ENCODE data around the gene SUPT3H. TPM values are rescaled to one million over a fixed set of nuclear protein-coding genes. Genes with fewer than 3 reads are reported as not detected.

Gene SUPT3H
- total RNA-seq, 3 donors from 2014 or later = 3.0 to 8.1 (median 3.5) TPM

DNA sequence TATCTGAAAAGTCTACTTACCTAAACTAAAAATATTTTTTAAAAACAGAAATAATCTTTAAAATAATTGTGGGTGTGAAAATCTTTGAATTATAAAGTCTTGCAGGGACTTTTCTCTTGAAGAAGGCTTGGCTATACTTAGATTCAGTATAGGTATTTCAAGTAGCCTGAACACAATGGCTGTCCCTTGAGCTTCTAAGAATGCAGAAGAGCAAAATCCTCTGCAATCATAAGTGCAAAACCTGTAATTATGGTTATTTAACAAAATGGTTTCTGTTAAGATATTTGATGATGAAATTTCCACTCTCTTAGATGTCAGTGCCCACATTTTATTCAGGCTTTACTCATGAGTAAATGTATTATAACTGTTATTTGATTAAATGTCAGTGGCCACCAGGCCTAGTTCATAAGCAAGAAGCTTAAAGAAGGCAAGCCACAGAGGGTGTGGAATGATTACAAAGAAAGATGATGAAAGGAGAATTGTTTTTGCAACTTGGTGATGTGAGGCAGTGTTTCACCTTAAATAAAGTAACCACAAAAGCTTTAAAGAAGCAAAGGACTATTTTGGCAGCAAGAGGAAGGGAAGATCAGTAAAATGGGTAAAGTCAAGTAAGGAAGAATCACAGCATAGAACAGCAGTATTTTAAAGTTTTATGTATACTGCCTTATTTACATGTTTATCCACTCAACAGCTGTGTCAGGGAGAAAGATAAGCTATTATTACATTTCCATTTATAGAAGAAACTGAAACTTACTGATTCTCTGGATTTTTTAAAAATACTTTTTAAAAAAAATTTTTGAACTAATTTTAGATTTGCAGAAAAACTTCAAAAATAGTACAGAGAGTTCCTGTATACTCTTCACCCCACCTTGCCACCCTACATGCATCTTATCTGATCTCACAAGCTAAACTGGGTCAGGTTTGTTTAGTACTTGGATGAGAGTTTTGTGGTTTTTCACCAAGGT, 400.8 kb downstream of the SUPT3H start:
- no peaks in the 10 kb centered on the region for H3K4me1 ChIP-seq (ENCODE audit: low read depth)
- DNase-seq (peak in 1 of 3 donors; percentile 3), ATAC-seq (no peak)
- intact Hi-C loops (cut with DNase I, micrococcal nuclease) = no loop called here
- H3K4me3 ChIP-seq = no peak overlapping the region
- H3K36me3 ChIP-seq (ENCODE audit: low read depth) = no peaks in the 10 kb centered on the region
- TF ChIP-seq, protein P1, sequence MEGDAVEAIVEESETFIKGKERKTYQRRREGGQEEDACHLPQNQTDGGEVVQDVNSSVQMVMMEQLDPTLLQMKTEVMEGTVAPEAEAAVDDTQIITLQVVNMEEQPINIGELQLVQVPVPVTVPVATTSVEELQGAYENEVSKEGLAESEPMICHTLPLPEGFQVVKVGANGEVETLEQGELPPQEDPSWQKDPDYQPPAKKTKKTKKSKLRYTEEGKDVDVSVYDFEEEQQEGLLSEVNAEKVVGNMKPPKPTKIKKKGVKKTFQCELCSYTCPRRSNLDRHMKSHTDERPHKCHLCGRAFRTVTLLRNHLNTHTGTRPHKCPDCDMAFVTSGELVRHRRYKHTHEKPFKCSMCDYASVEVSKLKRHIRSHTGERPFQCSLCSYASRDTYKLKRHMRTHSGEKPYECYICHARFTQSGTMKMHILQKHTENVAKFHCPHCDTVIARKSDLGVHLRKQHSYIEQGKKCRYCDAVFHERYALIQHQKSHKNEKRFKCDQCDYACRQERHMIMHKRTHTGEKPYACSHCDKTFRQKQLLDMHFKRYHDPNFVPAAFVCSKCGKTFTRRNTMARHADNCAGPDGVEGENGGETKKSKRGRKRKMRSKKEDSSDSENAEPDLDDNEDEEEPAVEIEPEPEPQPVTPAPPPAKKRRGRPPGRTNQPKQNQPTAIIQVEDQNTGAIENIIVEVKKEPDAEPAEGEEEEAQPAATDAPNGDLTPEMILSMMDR (IDR thresholded peaks at IDR 0.05) = no peak
- H3K9me3 ChIP-seq = peaks cover 12% of the 10 kb centered on the region

DNA sequence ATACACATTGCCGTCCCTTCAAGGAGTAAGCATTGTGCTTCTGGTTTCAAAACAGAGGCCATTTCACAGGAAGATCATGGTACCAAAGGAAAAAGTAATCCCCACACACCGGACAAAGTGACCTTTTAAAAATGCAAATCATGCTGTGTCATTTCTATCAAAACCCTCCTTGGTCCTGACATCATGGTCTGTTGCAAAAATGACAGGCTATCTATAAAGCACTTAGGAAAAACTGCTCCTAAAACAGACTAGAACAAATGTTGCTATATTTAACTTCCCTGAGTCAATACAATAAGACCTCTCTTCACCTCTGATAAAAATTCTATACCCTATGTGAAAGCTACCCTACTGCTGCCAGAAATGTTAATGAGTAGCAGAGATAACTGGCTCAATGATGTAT, 403.2 kb downstream of the SUPT3H start:
- intact Hi-C loops (cut with DNase I, micrococcal nuclease) = no loop called here
- H3K4me3 ChIP-seq = no peak overlapping the region
- TF ChIP-seq, protein P1 (IDR thresholded peaks at IDR 0.05) = no peak
- H3K4me1 ChIP-seq (ENCODE audit: low read depth) = no peaks in the 10 kb centered on the region
- H3K36me3 ChIP-seq (ENCODE audit: low read depth) = no peaks in the 10 kb centered on the region
- DNase-seq (no peak), ATAC-seq (no peak)
- H3K9me3 ChIP-seq = peaks cover 12% of the 10 kb centered on the region

DNA sequence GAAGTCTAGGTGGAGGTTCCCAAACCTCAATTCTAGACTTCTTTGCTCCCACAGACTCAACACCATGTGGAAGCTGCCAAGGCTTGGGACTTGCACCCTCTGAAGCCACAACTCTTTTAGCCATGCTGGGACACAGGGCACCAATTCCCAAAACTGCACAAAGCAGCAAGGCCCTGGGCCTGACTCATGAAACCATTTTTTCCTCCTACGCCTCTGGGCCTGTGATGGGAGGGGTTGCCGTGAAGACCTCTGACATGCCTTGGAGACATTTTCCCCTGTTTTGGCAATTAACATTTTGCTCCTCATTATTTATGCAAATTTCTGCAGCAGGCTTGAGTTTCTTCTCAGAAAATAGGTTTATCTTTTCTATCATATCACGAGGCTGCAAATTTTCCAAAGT, 405.0 kb downstream of the SUPT3H start:
- intact Hi-C loops (cut with DNase I, micrococcal nuclease) = no loop called here
- TF ChIP-seq, protein P1 (IDR thresholded peaks at IDR 0.05) = no peak
- ATAC-seq (no peak), DNase-seq (no peak)
- Histone ChIP-seq H3K4me3 (no peak overlapping the region), H3K9me3 (peaks cover 12% of the 10 kb centered on the region), H3K36me3 (ENCODE audit: low read depth) (no peaks in the 10 kb centered on the region), H3K4me1 (ENCODE audit: low read depth) (no peaks in the 10 kb centered on the region)

DNA sequence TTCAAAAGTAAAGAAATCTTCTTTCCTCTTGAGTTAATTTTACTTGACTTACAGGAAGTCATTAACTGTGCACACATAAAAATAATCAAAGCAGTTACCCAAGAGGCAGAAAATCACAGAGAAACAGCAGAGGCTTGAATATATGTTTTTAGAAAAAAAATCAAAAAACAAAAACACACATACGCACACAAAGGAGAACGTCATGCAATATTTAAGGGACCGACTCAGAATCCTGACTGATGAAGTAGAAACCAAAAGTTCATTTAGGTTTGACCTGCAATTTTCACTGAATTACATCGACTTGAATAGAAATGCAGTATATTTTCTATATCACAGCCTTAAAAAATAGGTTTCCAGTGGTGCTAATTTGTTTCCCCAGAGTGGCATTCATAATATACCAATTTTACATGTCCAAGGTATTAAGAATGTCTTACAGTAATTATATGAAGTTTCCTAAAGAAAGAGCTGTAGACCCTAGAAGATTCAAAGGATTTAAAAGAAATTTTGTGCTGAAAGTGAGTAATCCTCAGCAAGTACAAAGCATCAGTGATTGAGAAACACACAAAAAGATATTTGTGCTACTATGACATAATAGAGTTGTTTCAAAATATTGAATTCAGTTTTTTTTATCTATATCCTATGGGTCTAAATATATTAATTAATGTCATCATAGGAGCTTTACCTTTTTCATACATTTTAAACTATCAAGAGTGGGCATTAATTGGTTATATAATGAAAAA, 408.1 kb downstream of the SUPT3H start:
- Histone ChIP-seq H3K36me3 (ENCODE audit: low read depth) (no peaks in the 10 kb centered on the region), H3K4me1 (ENCODE audit: low read depth) (no peaks in the 10 kb centered on the region), H3K4me3 (no peak overlapping the region), H3K9me3 (peaks cover 12% of the 10 kb centered on the region)
- DNase-seq (no peak), ATAC-seq (no peak)
- TF ChIP-seq, protein P1 (IDR thresholded peaks at IDR 0.05) = no peak
- intact Hi-C loops (cut with DNase I, micrococcal nuclease) = no loop called here

DNA sequence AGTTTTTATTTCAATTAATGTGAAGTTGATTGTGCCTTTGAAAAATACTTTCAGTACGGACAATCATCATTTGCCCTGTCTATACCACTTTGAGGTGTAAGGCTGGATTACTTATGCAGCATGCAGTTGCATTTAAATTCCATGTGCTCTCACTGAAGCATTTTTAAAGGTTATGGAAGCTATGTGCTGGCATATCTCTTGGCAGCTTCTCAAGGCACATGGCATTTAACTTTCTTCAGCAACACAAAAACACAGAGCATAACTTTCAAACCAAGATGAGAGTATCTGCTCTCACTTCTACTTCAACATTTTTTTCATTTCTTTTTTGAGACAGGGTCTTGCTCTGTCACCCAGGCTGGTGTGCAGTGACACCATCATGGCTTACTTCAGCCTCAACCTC, 410.3 kb downstream of the SUPT3H start:
- Histone ChIP-seq H3K4me1 (ENCODE audit: low read depth) (no peaks in the 10 kb centered on the region), H3K36me3 (ENCODE audit: low read depth) (no peaks in the 10 kb centered on the region), H3K9me3 (peaks cover 3% of the 10 kb centered on the region), H3K4me3 (no peak overlapping the region)
- intact Hi-C loops (cut with DNase I, micrococcal nuclease) = no loop called here
- ATAC-seq (no peak), DNase-seq (no peak)
- TF ChIP-seq, protein P1 (IDR thresholded peaks at IDR 0.05) = no peak

All from mucosa of descending colon (tissue), 3 donors.